Measurements from ENCODE around the gene LCN12. TPM values are rescaled to one million over a fixed set of nuclear protein-coding genes. Genes with fewer than 3 reads are reported as not detected.

The LCN12 gene
- total RNA-seq, 1 experiment from 2014 or later: 2.1 TPM

DNA sequence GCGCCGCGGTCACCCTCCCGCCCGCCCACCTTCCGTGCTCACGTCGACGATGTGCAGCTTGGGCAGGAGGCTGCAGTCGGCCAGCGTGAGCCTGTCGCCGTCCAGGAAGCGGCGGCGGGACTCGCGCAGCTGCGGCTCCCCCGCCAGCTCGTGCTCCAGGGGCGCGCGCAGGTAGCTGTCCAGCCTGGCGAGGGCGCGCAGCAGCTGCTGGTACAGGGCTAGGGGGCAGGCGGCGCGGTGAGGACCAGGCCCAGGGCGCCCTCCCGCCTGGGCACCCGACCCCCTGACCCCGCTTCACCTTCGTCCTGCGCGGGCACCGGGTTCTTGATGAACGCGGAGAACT is 42.8 kb downstream of the LCN12 start:
- no peak overlapping the region for H3K27ac Mint-ChIP-seq

More for the DNA sequence above, 42.8 kb downstream of the LCN12 start:
- Mint-ChIP-seq H3K36me3 (ENCODE audit: insufficient read depth in 1 of 3, low read depth in 3 of 3) (peaks cover 2 to 8% (median 2%) of the 10 kb centered on the region in 3 experiments; a peak in 5 of 7 replicates), H3K4me1 (peaks cover 9 to 12% of the 10 kb centered on the region in 2 experiments), H3K4me3 (no peak overlapping the region), H3K9me3 (peaks cover 9 to 10% of the 10 kb centered on the region in 2 experiments; a peak in 3 of 5 replicates), H3K27me3 (ENCODE audit: low read depth) (peaks cover 23% of the 10 kb centered on the region)
- Histone ChIP-seq H3K18ac (ENCODE audit: insufficient read length, low read depth, low read length) (no peak overlapping the region), H2BK20ac (ENCODE audit: low read depth, low read length, poor library complexity, severe bottlenecking) (no peak overlapping the region), H3K79me1 (ENCODE audit: insufficient read depth, low read depth, low read length, poor library complexity, severe bottlenecking) (no peaks in the 10 kb centered on the region), H4K5ac (ENCODE audit: insufficient read length, low read depth, low read length) (no peak overlapping the region), H3K79me2 (ENCODE audit: insufficient read depth, low read length) (no peaks in the 10 kb centered on the region), H3K4me2 (ENCODE audit: insufficient read depth, insufficient read length, low read length) (no peak overlapping the region), H3K4ac (ENCODE audit: low read depth, low read length) (no peak overlapping the region), H4K20me1 (ENCODE audit: control insufficient read depth, insufficient read depth, insufficient read length) (no peaks in the 10 kb centered on the region), H2BK120ac (ENCODE audit: low read depth, low read length, poor library complexity, severe bottlenecking) (no peak overlapping the region), H4K91ac (ENCODE audit: insufficient read length, low read depth, low read length) (no peak overlapping the region), H3K14ac (ENCODE audit: insufficient read depth, low read length) (no peak overlapping the region), H3K23ac (ENCODE audit: insufficient read length, low read depth, low read length) (no peak overlapping the region), H3T11ph (ENCODE audit: low read length) (no peak overlapping the region), H2BK15ac (ENCODE audit: low read depth, low read length) (no peak overlapping the region), H2BK12ac (ENCODE audit: insufficient read length, low read depth, low read length) (no peak overlapping the region), H2BK5ac (ENCODE audit: insufficient read length, low read length) (no peak overlapping the region), H4K8ac (replicated peaks; ENCODE audit: insufficient read length, low read depth, low read length) (no peak overlapping the region), H2AK5ac (ENCODE audit: insufficient read length, low read length) (no peak overlapping the region), H3K9me3 (ENCODE audit: control insufficient read depth, low read depth, low read length) (no peaks in the 10 kb centered on the region), H3K27me3 (ENCODE audit: insufficient read depth, low read length) (no peaks in the 10 kb centered on the region), H3K27ac (ENCODE audit: insufficient read length, low read depth, low read length) (no peak overlapping the region), H3K56ac (ENCODE audit: insufficient read length, low read depth, low read length) (no peak overlapping the region), H3K23me2 (ENCODE audit: insufficient read length, low read depth, low read length, poor library complexity, severe bottlenecking) (peaks cover 6% of the 10 kb centered on the region), H3K9ac (ENCODE audit: extremely low read depth, insufficient read length, low read length) (no peak overlapping the region), H3K4me1 (ENCODE audit: insufficient read depth, low read length) (no peaks in the 10 kb centered on the region), H2AFZ (ENCODE audit: low read length) (no peak overlapping the region)
- TF ChIP-seq, protein P1, sequence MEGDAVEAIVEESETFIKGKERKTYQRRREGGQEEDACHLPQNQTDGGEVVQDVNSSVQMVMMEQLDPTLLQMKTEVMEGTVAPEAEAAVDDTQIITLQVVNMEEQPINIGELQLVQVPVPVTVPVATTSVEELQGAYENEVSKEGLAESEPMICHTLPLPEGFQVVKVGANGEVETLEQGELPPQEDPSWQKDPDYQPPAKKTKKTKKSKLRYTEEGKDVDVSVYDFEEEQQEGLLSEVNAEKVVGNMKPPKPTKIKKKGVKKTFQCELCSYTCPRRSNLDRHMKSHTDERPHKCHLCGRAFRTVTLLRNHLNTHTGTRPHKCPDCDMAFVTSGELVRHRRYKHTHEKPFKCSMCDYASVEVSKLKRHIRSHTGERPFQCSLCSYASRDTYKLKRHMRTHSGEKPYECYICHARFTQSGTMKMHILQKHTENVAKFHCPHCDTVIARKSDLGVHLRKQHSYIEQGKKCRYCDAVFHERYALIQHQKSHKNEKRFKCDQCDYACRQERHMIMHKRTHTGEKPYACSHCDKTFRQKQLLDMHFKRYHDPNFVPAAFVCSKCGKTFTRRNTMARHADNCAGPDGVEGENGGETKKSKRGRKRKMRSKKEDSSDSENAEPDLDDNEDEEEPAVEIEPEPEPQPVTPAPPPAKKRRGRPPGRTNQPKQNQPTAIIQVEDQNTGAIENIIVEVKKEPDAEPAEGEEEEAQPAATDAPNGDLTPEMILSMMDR (conservative IDR thresholded peaks at IDR 0.05): no peak
- WGBS (ENCODE audit: extremely low coverage, insufficient read length, low lambda C conversion rate): no CpG with 5 or more reads among the region's 40 CpGs
- no peak for DNase-seq
